Stimulated activated CD4-positive, alpha-beta T cell treated with anti-CD3 and anti-CD28 coated beads, Interleukin-2, amount 100 ng/mL, for 4 hours (primary cell): ENCODE results near the gene CASTOR2.
"Not testable (repeated sequence)": the region's sequence is repeated elsewhere in the genome, so short reads cannot be mapped to it uniquely, and the experiment has no call there.

ENCODE experiments used
- DNase-seq: peaks from one replicate; pipeline ENCODE4 v3.0.0-alpha.2; 2020; ENCODE audit warnings: low read depth

Gene CASTOR2

DNA sequence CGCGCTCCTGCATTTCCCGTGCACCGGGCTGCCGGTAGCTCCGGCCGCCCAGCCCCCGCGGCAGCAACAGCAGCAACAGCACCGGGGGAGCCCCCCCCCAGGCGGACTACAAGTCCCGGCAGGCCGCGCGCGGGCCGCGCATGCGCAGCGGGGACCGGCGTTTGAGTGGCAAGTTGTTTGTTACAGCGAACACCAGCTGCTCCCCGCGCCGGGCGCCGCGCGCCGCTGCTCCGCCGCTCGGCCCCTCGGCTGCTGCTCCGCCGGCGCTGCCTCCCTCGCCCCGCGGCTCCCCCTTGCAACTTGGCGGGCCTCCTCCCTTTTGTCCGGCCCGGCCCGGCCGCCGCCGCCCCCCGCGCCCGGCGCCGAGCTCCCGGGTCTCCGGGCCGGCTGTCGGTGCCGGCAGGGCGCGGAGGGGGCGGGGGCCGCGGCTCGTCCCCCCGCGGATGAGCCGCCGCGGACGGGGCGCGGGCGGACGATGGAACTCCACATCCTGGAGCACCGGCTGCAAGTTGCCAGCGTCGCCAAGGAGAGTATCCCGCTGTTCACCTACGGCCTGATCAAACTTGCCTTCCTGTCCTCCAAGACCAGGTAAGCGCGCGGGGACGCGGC is at the start of gene CASTOR2:
CASTOR2 (plus strand) TSS at position 195 of the 609 bp plus-strand sequence; CDS start at position 476, 281 bp downstream.
- peak; percentile 48 for DNase-seq

DNA sequence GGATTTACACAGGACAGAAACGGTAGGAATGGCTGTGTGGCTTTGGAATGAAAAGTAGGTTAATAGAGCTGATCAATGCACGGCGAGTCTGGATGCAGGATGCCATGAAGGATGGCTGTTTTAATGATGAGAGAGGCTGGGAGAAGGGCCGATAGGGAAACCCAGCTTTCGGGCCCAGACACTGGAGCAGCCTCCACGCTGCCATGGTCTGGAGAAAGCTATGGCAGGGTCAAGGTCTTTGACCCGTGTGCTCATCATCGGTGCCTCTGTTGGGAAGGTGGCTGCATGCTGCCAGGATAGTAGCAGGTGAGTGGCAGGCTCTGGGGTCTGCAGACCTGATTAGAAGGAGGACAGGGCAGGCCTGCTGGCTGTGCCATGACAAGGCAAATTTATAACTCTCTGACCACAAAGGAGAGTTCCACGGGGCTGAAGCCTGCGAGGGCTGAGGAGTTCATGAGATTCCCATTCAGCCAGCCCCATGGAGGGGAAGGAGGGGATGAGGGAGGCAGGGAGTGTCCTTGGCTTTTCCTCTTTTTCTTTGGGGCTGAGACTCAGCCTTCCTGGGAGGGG is 42.1 kb upstream of the CASTOR2 start:
- not testable (repeated sequence) for DNase-seq

DNA sequence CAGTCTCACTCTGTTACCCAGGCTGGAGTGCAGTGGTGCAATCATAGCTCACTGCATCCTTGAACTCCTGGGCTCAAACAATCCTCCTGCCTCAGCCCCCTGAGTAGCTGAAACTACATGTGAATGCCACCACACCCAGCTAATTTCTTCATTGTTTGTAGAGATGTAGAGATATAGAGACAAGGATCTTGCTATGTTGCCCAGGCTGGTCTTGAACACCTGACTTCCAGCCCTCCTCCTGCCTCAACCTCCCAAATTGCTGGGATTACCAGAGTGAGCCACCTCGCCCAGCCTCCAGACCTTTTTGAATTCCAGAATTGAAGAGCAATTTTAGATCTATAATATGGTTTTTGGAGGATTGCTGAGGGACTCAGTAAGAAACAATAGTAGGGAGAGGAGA is 40.9 kb upstream of the CASTOR2 start:
- not testable (repeated sequence) for DNase-seq

DNA sequence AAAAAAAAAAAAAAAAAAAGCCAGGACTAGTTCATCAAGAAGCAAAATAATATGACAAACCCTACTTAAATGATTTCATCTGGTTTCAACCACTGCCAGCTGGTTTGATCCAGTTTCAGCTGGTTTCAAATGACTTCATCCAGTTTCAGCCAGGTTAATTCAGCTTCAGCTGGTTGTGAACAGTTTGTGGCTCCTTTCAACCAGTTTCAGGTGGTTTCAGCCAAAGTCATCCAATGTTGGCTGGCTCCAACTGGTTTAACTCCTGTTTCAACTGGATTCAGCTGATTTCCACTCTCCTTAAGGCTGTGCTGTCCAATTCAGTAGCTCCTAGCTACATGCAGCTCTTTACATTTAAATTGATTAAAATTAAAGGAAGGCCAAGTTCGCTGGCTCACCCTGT is 37.5 kb upstream of the CASTOR2 start:
- not testable (repeated sequence) for DNase-seq

DNA sequence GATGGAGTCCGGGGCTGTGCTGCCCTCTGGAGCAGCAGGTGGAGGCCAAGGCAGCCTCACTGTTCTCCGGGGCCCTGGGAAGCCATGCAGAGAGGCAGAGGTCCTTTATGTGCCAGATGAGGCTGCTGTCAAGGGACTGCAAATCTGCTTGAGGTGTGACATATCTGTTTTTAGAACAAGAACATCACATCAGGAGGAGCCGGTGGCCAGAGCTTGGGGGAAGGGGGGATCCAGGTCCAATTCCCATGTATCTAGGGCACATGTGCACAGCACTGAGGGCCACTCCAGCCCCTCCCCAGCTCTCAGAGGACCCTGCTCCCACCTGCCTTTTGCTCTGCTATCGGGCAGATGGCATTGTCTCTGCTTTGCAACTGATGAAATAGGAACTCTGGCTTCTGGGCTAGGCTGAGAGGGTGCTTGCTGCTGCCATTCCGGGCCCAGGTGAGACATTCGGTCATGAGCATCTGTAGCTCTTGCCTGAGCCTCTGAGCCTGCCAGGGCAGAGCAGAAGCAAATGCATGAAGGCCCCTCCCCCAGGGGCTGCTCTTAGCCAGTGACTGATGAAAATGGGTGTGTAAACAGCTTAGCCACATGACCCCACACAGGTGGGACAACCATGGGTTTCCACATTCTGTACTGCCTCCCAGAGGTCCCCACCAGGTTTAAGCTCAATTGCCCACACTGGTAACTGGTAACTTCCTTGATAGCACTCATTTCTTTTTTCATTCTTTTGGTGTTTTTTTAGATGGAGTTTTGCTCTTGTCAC is 32.8 kb upstream of the CASTOR2 start:
- DNase-seq = not testable (repeated sequence)

DNA sequence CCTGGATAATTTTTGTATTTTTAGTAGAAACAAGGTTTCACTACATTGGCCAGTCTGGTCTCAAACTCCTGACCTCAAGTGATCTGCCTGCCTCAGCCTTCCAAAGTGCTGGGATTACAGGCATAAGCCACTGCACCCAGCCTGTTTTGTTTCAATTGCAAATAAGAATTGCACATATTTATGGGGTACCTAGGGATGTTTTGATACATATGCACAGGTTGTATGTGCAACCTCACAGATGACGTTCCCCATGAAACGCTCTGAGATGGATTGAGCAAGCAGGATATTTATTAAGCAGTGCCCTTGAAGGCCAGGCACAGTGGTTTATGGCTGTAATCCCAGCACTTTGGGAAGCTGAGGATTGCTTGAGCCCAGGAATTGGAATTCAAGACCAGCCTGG is 25.1 kb upstream of the CASTOR2 start:
- not testable (repeated sequence) for DNase-seq

DNA sequence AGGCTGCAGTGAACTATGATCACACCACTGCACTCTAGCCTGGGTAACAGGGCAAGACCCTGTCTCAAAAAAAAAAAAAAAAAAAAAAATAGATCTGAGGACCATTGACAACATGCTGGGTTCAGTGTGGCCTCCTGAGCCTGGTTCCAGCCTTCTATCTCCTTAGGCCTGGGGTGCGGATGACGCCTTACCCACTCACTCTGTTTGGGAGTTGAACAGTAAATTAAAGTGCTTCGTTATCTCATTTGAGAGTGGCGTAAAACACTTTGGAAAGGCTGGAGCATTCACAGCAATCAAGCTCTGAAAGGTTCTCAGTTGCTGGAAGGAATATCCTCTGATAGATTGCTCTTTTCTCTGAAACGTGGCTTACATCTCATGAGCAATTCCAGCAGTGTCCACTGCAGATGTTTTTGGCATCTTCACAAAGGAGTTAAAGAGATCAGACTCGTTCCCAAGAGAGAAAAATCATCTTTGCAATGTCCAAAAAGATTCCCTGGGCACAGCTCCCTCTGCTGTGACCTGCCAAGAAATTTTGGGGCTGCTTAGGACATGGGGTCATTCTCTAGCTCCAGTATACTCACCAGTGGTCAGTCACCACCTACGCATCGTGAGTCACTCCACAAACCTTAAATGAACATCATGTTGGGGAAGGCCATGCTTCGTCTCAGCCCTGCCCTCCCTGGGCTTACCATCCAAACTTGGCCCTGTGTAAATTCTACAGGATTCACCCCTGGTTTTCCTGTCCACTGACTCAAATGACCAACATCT is 23.0 kb upstream of the CASTOR2 start:
- DNase-seq = not testable (repeated sequence)

DNA sequence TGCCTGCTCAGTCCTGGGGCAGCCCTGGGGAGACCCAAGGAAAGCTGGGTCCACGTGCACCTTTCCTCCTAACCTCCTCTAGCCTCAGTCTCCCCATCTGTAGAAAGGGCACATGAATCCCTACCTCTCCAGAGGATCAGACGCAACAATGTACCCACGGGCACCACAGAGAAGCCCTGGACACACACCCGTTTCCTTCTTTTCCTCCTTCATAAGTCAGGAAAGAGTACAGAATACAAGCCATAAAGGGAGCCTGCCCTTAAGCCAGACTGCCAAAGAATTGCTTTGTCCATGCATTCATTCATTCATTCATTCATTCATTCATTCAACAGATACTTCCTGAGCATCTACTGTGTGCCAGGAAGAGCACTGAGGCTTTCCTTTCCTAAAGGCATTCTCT is 20.6 kb upstream of the CASTOR2 start:
- DNase-seq = not testable (repeated sequence)

DNA sequence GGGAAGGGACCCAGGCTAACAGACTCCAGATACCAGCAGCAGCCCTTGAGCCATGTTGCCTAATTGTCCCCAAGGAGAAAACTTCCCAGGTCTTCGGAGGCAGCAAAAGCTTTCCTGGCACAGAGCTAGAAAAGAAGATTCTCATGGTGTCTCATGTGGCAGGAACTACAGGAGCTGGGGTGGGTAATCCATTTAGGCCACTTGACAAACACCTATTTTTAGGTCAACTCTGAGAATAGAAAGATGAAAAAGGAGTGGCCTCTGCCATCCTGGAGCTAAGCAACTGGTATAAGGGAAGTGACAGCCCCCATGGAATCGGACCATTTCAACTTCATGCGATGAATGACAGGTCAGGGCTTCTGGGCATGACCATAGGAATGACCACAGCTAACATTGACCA is 16.8 kb upstream of the CASTOR2 start:
- DNase-seq = not testable (repeated sequence)

DNA sequence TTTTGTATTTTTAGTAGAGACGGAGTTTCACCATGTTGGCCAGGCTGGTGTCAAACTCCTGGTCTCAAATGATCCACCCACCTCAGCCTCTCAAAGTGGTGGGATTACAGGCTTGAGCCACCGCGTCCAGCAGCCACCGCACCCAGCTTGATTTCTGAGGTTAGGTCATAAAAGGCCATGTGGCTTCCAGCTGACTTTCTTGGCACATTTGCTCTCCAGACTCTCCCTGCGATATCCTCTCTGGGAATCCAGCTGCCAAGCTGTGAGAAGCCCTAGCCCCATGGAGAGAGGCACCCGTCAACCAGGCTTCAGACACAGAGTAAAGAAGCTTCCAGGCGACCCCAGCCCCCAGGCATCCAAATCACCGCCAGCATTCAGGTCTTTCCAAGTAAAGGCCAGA is 10.7 kb upstream of the CASTOR2 start:
- DNase-seq = not testable (repeated sequence)

DNA sequence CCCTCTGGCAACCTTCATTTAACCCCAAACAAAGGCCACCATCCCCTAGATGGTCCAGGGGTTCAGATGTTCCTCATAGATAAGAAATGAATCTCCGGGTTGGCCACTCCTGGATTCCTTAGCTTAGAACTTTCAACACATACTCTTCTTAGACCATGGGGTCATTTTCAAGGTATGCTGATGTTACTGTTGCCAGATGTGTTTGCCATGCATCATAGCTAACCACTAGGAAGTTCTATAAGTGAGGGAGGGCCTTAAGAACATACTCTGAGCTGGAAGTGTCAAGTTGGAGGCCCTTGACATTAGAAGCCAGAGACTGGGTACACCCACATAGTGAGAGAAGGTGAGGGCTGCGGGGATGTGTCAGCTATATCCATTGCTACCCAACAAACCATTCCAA is 6.2 kb upstream of the CASTOR2 start:
- DNase-seq = not testable (repeated sequence)

DNA sequence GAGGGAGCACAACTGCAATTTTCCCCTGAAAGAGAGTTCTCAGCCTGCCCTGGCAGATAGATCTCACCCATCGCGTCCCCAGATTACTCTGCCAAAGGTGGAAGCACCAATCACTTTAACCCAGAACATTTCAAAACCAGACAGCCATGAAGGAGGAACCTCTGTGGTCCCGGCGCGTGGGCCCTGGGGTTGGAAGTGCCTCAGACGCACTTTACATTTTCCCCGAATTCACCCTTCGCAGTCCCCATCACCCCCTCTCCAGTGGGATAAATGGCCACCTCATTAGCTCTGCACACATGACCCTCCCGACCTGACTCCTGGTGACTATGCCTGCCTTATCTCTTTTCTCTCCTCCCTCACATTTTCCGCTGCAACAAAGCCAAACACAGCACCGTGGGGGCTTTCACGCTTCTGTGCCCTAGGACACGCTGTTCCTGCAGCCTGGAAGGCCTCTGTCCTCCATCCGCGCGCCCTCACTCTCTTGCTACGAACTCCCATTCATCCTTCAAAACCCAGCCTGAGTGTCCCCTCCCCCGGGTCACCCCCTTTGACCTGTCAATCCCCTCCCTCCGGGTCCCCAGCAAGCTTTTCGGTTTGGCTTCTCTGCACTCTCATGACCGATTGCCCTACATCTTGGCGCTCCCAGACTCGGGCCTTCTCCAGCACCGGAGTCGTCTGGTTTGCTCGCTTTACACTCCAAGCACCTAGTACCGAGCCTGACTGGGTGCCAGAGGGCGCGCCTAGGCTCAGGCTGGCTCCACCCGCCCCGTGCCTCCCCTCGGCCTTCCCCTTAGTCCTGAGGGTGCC is 598 bp upstream of the CASTOR2 start:
- DNase-seq = not testable (repeated sequence)

DNA sequence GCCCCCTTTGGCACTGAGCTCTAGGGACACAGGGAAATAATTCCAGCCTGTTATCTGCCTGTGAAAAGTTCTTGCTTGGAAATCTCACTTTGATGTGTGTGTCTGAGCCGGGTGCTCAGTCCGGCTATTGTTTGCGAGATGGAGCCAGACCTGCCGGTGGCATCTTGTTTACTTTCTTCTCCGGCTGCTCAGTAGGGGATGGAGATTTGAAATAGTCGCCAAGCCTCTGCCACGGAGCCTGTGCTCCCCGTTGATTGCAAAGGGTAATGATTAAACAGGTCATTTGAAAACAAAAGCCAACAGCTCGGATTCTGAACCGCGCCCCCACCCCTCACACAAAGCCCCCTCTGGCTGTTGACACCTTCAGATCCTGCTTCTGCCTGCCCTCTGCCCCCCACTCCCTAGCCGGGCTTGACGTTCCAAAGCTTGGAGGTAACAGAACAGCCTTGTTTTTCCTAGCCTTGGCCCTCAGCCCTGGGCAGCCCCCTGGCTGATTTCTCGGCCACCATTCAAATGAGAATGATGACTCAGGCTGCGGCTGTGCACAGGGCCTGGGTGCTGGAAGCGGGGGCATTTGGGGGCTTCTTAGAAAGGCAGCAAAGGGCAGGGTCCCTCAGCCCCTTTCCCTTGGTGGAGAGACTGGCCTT is 1.8 kb downstream of the CASTOR2 start:
- DNase-seq = not testable (repeated sequence)

DNA sequence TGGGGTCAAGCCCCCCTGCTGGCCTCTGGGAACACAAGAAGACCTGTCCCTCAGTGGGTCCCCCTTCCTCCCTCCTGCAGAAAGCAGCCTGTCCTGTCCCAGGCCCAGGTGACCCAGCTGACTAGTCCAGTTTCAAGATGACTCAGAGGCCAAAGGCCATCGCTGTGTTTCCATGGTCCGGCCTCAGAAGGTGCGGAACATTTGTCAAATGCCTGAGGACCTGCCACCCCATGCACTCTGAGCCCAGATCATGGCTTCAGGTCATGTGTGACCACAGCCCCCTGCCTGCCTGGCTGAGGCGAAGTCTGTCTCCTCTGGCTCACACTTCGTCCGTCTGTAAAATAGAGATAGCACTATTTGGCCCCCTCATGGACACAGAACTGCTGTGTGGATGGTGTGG is 2.4 kb downstream of the CASTOR2 start:
- DNase-seq = not testable (repeated sequence)

DNA sequence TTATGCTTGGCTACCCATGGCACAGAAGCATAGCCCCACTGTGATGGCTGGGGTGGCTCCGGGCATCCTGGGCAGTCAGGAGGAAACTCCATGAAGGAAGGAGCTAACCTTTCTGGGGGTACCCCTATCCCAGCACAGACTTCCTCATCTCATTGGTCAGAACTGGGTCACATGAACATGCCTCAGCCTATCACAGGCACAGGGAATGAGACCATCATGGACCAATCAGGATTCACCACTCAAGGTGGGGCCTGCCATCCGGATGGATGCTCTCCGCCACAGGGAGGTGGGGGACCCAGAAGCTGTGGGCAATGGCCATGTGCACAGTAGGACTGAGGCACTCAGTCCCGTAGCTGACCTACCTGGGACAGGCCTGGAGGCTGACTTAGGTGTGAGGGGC is 6.9 kb downstream of the CASTOR2 start:
- DNase-seq = not testable (repeated sequence)

DNA sequence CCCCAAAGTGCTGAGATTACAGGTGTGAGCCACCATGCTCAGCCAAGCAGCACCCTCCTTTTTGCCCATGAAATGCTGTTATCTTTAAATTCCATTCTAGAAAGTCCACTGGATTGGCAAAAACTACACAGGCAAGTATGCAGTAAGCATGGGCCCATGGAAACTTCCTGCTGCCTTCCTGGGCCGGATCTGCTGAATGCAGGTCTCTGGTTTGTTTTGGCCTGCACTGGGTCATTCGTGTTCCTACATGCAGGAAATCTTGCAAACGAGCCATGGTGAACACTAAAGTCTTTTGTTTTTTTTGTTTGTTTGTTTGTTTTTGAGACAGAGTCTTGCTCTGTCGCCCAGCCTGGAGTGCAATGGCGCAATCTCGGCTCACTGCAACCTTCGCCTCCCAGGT is 7.9 kb downstream of the CASTOR2 start:
- not testable (repeated sequence) for DNase-seq

DNA sequence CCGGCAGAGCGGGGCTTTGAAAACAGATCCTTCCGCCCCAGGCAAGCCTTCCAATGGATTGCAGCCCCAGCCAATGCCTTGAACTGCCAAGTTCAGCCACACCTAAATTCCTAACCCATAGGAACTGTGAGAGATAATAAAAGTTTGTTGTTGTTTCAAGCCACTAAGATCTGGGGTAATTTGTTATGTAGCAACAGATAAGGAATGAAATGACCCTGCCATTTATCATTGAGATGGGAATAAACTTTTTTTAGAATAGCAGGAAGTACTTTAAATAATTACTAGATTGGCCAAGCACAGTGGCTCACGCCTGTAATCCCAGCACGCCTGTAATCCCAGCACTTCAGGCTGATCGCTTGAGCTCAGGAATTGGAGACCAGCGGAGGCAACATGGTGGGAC is 11.5 kb downstream of the CASTOR2 start:
- not testable (repeated sequence) for DNase-seq

DNA sequence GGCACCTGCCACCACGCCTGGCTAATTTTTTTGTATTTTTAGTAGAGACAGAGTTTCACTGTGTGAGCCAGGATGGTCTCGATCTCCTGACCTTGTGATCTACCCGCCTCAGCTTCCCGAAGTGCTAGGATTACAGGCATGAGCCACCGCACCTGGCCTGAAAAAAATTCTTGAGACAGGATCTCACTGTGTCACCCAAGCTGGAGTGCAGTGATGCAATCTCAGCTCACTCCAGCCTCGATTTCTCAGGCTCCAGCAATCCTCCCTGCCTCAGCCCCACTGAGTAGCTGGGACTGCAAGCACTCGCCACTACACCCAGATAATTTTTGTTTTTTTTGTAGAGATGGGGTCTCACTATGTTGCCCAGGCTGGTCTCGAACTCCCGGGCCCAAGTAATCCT is 13.0 kb downstream of the CASTOR2 start:
- DNase-seq = not testable (repeated sequence)

DNA sequence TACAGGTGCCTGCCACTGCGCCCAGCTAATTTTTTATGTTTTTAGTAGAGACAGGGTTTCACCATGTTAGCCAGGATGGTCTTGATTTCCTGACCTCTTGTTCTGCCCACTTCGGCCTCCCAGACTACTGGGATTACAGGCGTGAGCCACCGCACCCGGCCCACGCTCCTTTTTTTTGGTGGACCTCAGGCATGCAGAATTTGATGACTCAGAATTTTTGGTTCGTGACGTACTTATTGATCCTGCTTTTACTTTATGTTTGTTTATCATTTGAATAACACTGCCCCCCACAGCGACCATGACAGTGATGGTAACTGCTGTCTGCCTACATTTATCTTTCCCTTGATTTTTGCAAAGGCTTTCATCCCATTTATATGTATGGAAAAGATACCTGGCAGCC is 23.9 kb downstream of the CASTOR2 start:
- not testable (repeated sequence) for DNase-seq

DNA sequence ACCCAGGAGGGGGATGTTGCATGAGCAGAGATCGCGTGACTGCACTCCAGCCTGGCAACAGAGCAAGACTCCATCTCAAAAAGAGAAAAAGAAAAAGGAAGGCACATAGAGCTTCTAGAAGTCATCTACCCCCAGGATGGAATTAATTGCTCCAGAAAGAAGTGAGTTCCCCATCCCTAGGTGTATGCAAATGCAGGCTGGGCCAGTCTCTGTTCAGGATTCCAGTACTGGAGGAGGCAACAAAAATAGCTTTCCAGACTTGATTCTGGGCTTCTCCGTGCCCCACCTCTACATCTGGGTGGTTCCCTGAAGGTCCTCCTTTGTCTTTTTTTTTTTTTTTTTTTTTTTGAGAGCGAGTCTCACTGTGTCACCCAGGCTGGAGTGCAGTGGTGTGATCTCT is 28.6 kb downstream of the CASTOR2 start:
- DNase-seq = no peak
